Measurements from ENCODE around the gene SGSH. TPM values are rescaled to one million over a fixed set of nuclear protein-coding genes. Genes with fewer than 3 reads are reported as not detected.
"Not testable (repeated sequence)": the region's sequence is repeated elsewhere in the genome, so short reads cannot be mapped to it uniquely, and the experiment has no call there.

The SGSH gene
- total RNA-seq, 1 donor from 2014 or later = 5.8 TPM

GRCh38 chr17:80253631-80254395 lies 33.7 kb upstream of the SGSH start:
- DNase-seq (ENCODE audit: low spot score) = no peak

GRCh38 chr17:80252871-80253270 lies 32.7 kb upstream of the SGSH start:
- peak; percentile 19 for DNase-seq (ENCODE audit: low spot score)

GRCh38 chr17:80251966-80252365 lies 31.8 kb upstream of the SGSH start:
- DNase-seq (ENCODE audit: low spot score) = no peak

GRCh38 chr17:80248894-80249710 lies 29.0 kb upstream of the SGSH start:
- no peak for DNase-seq (ENCODE audit: low spot score)

- no peak for DNase-seq (ENCODE audit: low spot score)
Observed at GRCh38 chr17:80248001-80248893, 28.1 kb upstream of the SGSH start.

- DNase-seq (ENCODE audit: low spot score) = no peak
Observed at GRCh38 chr17:80247561-80247960, 27.4 kb upstream of the SGSH start.

- DNase-seq (ENCODE audit: low spot score) = no peak
Observed at GRCh38 chr17:80246726-80247125, 26.6 kb upstream of the SGSH start.

GRCh38 chr17:80246266-80246681 lies 26.1 kb upstream of the SGSH start:
- DNase-seq (ENCODE audit: low spot score) = no peak

GRCh38 chr17:80245566-80246265 lies 25.6 kb upstream of the SGSH start:
- no peak for DNase-seq (ENCODE audit: low spot score)

GRCh38 chr17:80244871-80245509 lies 24.9 kb upstream of the SGSH start:
- no peak for DNase-seq (ENCODE audit: low spot score)

GRCh38 chr17:80244448-80244847 lies 24.3 kb upstream of the SGSH start:
- DNase-seq (ENCODE audit: low spot score) = not testable (repeated sequence)

- no peak for DNase-seq (ENCODE audit: low spot score)
Observed at GRCh38 chr17:80243526-80244433, 23.6 kb upstream of the SGSH start.

GRCh38 chr17:80242505-80242904 lies 22.4 kb upstream of the SGSH start:
- DNase-seq (ENCODE audit: low spot score) = no peak

- DNase-seq (ENCODE audit: low spot score) = no peak
Observed at GRCh38 chr17:80237386-80237785, 17.3 kb upstream of the SGSH start.

- DNase-seq (ENCODE audit: low spot score) = no peak
Observed at GRCh38 chr17:80236911-80237310, 16.8 kb upstream of the SGSH start.

GRCh38 chr17:80233202-80233601 lies 13.1 kb upstream of the SGSH start:
- DNase-seq (ENCODE audit: low spot score) = no peak

- no peak for DNase-seq (ENCODE audit: low spot score)
Observed at GRCh38 chr17:80232438-80232837, 12.3 kb upstream of the SGSH start.

GRCh38 chr17:80229011-80229410 lies 8.9 kb upstream of the SGSH start:
- DNase-seq (ENCODE audit: low spot score) = no peak

GRCh38 chr17:80228477-80228876 lies 8.3 kb upstream of the SGSH start:
- no peak for DNase-seq (ENCODE audit: low spot score)

GRCh38 chr17:80227666-80228065 lies 7.5 kb upstream of the SGSH start:
- no peak for DNase-seq (ENCODE audit: low spot score)
